DMS153 treated with DMSO at 0.1 percent for 48 hours (cell line): ENCODE data around the gene GDF15.
"Not testable (repeated sequence)": the region's sequence is repeated elsewhere in the genome, so short reads cannot be mapped to it uniquely, and the experiment has no call there.

ENCODE experiments used
- DNase-seq: peaks from one replicate; lab custom pipeline; 2025; ENCODE audit not compliant: unreplicated experiment; lab: John Stamatoyannopoulos, UW

GDF15 gene

GRCh38 chr19:18363787-18364186 lies 22.2 kb upstream of the GDF15 start:
- no peak for DNase-seq

- DNase-seq = not testable (repeated sequence)
These were observed 21.6 kb upstream of the GDF15 start for GRCh38 chr19:18364277-18364825.

GRCh38 chr19:18364826-18365528 lies 21.0 kb upstream of the GDF15 start:
- peak; percentile 83 for DNase-seq

GRCh38 chr19:18366021-18366435 lies 19.9 kb upstream of the GDF15 start:
- DNase-seq = no peak

- DNase-seq = no peak
These were observed 17.3 kb upstream of the GDF15 start for GRCh38 chr19:18368504-18369222.

- no peak for DNase-seq
These were observed 12.5 kb upstream of the GDF15 start for GRCh38 chr19:18373407-18373891.

- peak; percentile 45 for DNase-seq
These were observed 11.9 kb upstream of the GDF15 start for GRCh38 chr19:18373892-18374629.

- DNase-seq = peak; percentile 31
These were observed 8.9 kb upstream of the GDF15 start for GRCh38 chr19:18377026-18377425.

- peak; percentile 73 for DNase-seq
These were observed 5.9 kb upstream of the GDF15 start for GRCh38 chr19:18379803-18380747.

GRCh38 chr19:18380843-18381242 lies 5.1 kb upstream of the GDF15 start:
- DNase-seq = no peak

- DNase-seq = not testable (repeated sequence)
These were observed 2.3 kb upstream of the GDF15 start for GRCh38 chr19:18383622-18384021.

GRCh38 chr19:18384775-18385174 lies 1.2 kb upstream of the GDF15 start:
- no peak for DNase-seq

- no peak for DNase-seq
These were observed 641 bp upstream of the GDF15 start for GRCh38 chr19:18385359-18385674.

GRCh38 chr19:18386543-18387271 lies 749 bp downstream of the GDF15 start:
- no peak for DNase-seq

- DNase-seq = peak; percentile 40
These were observed 2.4 kb downstream of the GDF15 start for GRCh38 chr19:18388100-18388959.

- no peak for DNase-seq
These were observed 3.2 kb downstream of the GDF15 start for GRCh38 chr19:18388960-18389725.

GRCh38 chr19:18389726-18390064 lies 3.7 kb downstream of the GDF15 start:
- no peak for DNase-seq
